ENCODE data around the gene CNOT9.

DNA sequence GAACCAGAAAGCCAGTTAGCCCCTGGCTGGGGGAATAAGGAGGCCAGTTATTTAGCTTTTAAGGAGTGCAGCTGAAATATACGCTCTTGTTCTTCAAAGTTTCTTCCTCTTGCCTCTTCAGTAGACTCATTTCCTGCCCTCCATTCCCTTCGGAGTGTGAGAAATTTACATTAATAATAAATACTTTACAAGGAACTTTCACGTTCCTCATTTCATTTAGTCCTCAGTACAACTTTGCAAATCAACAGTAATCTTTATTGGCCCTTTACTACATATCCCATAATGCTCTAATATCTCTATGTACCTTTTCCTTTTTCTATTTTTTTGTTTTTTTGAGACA is 54.7 kb downstream of the CNOT9 start:
- TF ChIP-seq, protein P1, sequence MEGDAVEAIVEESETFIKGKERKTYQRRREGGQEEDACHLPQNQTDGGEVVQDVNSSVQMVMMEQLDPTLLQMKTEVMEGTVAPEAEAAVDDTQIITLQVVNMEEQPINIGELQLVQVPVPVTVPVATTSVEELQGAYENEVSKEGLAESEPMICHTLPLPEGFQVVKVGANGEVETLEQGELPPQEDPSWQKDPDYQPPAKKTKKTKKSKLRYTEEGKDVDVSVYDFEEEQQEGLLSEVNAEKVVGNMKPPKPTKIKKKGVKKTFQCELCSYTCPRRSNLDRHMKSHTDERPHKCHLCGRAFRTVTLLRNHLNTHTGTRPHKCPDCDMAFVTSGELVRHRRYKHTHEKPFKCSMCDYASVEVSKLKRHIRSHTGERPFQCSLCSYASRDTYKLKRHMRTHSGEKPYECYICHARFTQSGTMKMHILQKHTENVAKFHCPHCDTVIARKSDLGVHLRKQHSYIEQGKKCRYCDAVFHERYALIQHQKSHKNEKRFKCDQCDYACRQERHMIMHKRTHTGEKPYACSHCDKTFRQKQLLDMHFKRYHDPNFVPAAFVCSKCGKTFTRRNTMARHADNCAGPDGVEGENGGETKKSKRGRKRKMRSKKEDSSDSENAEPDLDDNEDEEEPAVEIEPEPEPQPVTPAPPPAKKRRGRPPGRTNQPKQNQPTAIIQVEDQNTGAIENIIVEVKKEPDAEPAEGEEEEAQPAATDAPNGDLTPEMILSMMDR (IDR thresholded peaks at IDR 0.05 in 2 of 3, conservative IDR thresholded peaks at IDR 0.05 in 1 of 3; ENCODE audit: borderline replicate concordance in 1 of 3, insufficient read depth in 1 of 3, low read depth in 2 of 3, low read length in 2 of 3), result no peak
- TF ChIP-seq POLR2A (IDR thresholded peaks at IDR 0.05; ENCODE audit: borderline replicate concordance, extremely low read depth, insufficient read depth, insufficient read length) (no peak), EZH2 (IDR thresholded peaks at IDR 0.05) (no peak)
- TF ChIP-seq, protein P2, sequence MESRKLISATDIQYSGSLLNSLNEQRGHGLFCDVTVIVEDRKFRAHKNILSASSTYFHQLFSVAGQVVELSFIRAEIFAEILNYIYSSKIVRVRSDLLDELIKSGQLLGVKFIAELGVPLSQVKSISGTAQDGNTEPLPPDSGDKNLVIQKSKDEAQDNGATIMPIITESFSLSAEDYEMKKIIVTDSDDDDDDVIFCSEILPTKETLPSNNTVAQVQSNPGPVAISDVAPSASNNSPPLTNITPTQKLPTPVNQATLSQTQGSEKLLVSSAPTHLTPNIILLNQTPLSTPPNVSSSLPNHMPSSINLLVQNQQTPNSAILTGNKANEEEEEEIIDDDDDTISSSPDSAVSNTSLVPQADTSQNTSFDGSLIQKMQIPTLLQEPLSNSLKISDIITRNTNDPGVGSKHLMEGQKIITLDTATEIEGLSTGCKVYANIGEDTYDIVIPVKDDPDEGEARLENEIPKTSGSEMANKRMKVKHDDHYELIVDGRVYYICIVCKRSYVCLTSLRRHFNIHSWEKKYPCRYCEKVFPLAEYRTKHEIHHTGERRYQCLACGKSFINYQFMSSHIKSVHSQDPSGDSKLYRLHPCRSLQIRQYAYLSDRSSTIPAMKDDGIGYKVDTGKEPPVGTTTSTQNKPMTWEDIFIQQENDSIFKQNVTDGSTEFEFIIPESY (IDR thresholded peaks at IDR 0.05; ENCODE audit: extremely low read depth, insufficient replicate concordance, low read length), result no peak
- TF ChIP-seq, protein P3, sequence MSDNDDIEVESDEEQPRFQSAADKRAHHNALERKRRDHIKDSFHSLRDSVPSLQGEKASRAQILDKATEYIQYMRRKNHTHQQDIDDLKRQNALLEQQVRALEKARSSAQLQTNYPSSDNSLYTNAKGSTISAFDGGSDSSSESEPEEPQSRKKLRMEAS (IDR thresholded peaks at IDR 0.05), result no peak
